ENCODE data around the gene CAND1.

Gene CAND1

DNA sequence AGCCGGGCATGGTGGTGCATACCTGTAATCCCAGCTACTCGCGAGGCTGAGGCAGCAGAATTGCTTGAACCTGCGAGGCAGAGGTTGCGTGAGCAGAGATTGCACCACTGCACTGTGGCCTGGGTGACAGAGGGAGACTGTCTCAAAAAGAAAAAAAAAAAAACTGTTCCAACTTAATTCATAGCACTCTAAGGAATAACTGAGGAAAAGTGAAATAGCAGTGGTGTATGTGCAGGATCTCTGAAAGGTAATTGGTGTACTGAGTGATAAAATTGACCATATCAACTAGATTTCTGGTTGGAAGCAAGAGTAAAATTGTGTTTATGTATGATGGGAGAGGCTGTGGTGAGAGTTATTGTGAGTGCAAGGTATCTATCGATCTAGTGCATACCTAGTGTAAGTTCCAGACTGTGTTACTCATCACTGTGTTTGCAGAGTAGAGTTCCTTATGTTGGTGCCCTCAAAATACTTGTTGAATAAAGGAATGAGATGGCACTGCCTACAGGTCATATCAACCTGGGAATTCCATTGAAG is 6.3 kb downstream of the CAND1 start:
- Histone ChIP-seq H3K27ac (no peak overlapping the region), H3K36me3 (ENCODE audit: control insufficient read depth, insufficient read depth, low read length) (no peaks in the 10 kb centered on the region), H3K4me2 (ENCODE audit: low read length) (no peak overlapping the region), H3K4me3 (ENCODE audit: low read depth, low read length) (no peak overlapping the region), H2AFZ (no peak overlapping the region), H3K9me3 (ENCODE audit: control insufficient read depth, low read length) (no peaks in the 10 kb centered on the region), H3K4me1 (peaks cover 16% of the 10 kb centered on the region), H3K79me2 (peaks cover 66% of the 10 kb centered on the region), H3K27me3 (ENCODE audit: control insufficient read depth, insufficient read depth, low read length) (no peaks in the 10 kb centered on the region), H3K9ac (no peak overlapping the region)
- no peak for TF ChIP-seq CTCF (IDR thresholded peaks at IDR 0.05)

- no peaks in the 10 kb centered on the region for H3K36me3 ChIP-seq (ENCODE audit: control insufficient read depth, insufficient read depth, low read length)
- H3K27ac ChIP-seq = no peak overlapping the region
- no peak overlapping the region for H2AFZ ChIP-seq
- H3K9me3 ChIP-seq (ENCODE audit: control insufficient read depth, low read length) = no peaks in the 10 kb centered on the region
- no peak overlapping the region for H3K4me2 ChIP-seq (ENCODE audit: low read length)
- peaks cover 16% of the 10 kb centered on the region for H3K4me1 ChIP-seq
- no peak overlapping the region for H3K9ac ChIP-seq
- peaks cover 70% of the 10 kb centered on the region for H3K79me2 ChIP-seq
- H3K4me3 ChIP-seq (ENCODE audit: low read depth, low read length) = no peak overlapping the region
- no peaks in the 10 kb centered on the region for H3K27me3 ChIP-seq (ENCODE audit: control insufficient read depth, insufficient read depth, low read length)
- no peak for TF ChIP-seq CTCF (IDR thresholded peaks at IDR 0.05)
Measured at GRCh38 chr12:67276421-67276820, 7.3 kb downstream of the CAND1 start.

DNA sequence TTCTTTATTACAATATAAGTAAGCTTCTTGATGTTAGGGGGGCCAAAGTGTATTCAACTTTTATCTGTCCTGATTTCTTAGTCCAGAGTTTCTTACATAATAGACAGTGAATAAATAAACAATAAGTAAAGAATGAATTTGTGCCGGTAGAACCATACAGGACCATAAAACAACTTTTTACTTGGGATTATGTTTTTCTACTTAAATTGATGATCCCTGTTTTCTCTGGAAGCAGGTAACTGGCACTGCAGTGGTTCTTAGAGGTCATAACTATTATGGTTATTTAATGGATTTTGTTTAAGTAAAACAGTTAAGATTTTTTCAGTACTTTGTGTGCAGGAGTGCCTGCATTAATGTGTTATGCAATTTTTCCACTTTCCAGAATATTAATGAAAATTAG is 10.5 kb downstream of the CAND1 start:
- no peak overlapping the region for H3K4me3 ChIP-seq (ENCODE audit: low read depth, low read length)
- no peak overlapping the region for H3K4me2 ChIP-seq (ENCODE audit: low read length)
- H2AFZ ChIP-seq = no peak overlapping the region
- TF ChIP-seq CTCF (IDR thresholded peaks at IDR 0.05) = no peak
- H3K9ac ChIP-seq = no peak overlapping the region
- no peaks in the 10 kb centered on the region for H3K36me3 ChIP-seq (ENCODE audit: control insufficient read depth, insufficient read depth, low read length)
- no peaks in the 10 kb centered on the region for H3K27me3 ChIP-seq (ENCODE audit: control insufficient read depth, insufficient read depth, low read length)
- H3K79me2 ChIP-seq = peaks cover 49% of the 10 kb centered on the region
- no peak overlapping the region for H3K27ac ChIP-seq
- no peaks in the 10 kb centered on the region for H3K9me3 ChIP-seq (ENCODE audit: control insufficient read depth, low read length)
- H3K4me1 ChIP-seq = peaks cover 5% of the 10 kb centered on the region

DNA sequence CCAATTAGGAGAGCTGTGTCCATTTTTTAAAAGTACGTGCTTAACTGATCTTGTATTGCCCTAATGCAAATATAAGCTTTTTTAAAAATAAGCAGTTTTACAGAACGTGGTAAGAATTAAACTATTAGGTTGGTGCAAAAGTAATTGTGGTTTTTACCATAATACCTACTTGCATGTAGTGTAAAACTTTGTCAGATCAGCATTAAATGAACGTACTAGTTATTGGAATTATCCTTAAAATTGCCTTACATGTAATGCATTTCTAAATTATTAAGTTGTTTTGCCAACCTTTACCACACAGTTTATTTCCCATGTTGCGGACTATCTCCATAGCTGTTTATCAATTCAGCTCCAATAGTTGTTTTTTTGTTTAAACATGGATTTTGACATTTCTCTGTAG is 10.9 kb downstream of the CAND1 start:
- Histone ChIP-seq H2AFZ (no peak overlapping the region), H3K4me3 (ENCODE audit: low read depth, low read length) (no peak overlapping the region), H3K79me2 (peaks cover 45% of the 10 kb centered on the region), H3K27me3 (ENCODE audit: control insufficient read depth, insufficient read depth, low read length) (no peaks in the 10 kb centered on the region), H3K4me2 (ENCODE audit: low read length) (no peak overlapping the region), H3K4me1 (peaks cover under 1% of the 10 kb centered on the region), H3K36me3 (ENCODE audit: control insufficient read depth, insufficient read depth, low read length) (no peaks in the 10 kb centered on the region), H3K9ac (no peak overlapping the region), H3K27ac (no peak overlapping the region), H3K9me3 (ENCODE audit: control insufficient read depth, low read length) (no peaks in the 10 kb centered on the region)
- TF ChIP-seq CTCF (IDR thresholded peaks at IDR 0.05) = no peak

DNA sequence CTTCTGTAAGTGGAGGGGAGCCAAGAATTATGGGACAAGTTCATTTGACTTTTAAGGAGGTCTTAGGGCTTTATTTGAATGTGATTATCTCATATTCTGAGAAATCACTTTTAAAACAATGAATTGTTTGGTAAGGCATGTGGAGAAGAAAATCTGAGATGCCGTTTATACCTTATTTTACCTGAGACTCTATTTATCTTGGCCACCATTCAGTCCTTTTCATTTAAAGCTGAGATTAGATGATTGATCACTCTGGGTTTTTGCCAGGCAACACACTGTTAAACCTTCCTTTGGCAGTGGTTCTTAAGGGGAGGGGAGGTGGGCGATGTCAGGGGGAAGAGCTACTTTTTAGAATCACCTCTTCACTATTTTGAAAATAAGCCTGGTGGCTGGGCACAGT is 11.4 kb downstream of the CAND1 start:
- H3K9ac ChIP-seq = no peak overlapping the region
- H3K79me2 ChIP-seq = peaks cover 42% of the 10 kb centered on the region
- H2AFZ ChIP-seq = no peak overlapping the region
- no peaks in the 10 kb centered on the region for H3K27me3 ChIP-seq (ENCODE audit: control insufficient read depth, insufficient read depth, low read length)
- TF ChIP-seq CTCF (IDR thresholded peaks at IDR 0.05) = no peak
- no peak overlapping the region for H3K27ac ChIP-seq
- H3K4me1 ChIP-seq = no peaks in the 10 kb centered on the region
- no peaks in the 10 kb centered on the region for H3K36me3 ChIP-seq (ENCODE audit: control insufficient read depth, insufficient read depth, low read length)
- H3K4me2 ChIP-seq (ENCODE audit: low read length) = no peak overlapping the region
- no peak overlapping the region for H3K4me3 ChIP-seq (ENCODE audit: low read depth, low read length)
- no peaks in the 10 kb centered on the region for H3K9me3 ChIP-seq (ENCODE audit: control insufficient read depth, low read length)
